Panc1 (cell line): Measurements from ENCODE around the gene RCN2.

ENCODE experiments used
- TF ChIP-seq, protein P1 (sequence below): fragments of 450-650 bp; IDR thresholded peaks from 2 replicates; pipeline ENCODE4 v1.5.1; 2017; ENCODE audit warnings: mild to moderate bottlenecking
- TF ChIP-seq, protein P2 (sequence below), 2 experiments: IDR thresholded peaks; 2 replicates each; pipeline ENCODE4 v1.6.1; 2011 to 2012; ENCODE audit warnings: low read depth in 2 of 2, control low read depth in 1 of 2, low read length in 1 of 2, mild to moderate bottlenecking in 1 of 2, moderate library complexity in 1 of 2; ENCODE audit not compliant: insufficient read depth in 1 of 2

DNA sequence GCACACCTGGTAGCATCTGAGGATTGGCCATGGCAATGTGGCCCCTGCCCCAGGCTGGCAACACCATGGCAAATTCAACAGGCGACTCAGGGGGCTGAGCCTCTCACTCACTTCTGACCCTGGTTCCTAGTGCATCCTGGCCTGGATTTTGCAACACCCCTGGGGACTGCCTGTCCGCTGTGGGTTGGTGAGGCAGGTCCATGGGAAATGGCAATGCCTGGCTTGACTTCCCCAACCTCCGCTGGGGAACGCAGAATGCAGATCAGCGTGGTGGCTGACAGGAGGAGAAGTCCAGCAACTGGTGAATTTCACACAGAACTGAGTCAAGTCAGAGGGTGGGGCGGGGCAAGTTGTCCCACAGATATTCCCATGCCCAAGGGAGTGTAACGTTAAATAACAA is 59.5 kb downstream of the RCN2 start:
- TF ChIP-seq, protein P1, sequence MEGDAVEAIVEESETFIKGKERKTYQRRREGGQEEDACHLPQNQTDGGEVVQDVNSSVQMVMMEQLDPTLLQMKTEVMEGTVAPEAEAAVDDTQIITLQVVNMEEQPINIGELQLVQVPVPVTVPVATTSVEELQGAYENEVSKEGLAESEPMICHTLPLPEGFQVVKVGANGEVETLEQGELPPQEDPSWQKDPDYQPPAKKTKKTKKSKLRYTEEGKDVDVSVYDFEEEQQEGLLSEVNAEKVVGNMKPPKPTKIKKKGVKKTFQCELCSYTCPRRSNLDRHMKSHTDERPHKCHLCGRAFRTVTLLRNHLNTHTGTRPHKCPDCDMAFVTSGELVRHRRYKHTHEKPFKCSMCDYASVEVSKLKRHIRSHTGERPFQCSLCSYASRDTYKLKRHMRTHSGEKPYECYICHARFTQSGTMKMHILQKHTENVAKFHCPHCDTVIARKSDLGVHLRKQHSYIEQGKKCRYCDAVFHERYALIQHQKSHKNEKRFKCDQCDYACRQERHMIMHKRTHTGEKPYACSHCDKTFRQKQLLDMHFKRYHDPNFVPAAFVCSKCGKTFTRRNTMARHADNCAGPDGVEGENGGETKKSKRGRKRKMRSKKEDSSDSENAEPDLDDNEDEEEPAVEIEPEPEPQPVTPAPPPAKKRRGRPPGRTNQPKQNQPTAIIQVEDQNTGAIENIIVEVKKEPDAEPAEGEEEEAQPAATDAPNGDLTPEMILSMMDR, result no peak
- TF ChIP-seq, protein P2, sequence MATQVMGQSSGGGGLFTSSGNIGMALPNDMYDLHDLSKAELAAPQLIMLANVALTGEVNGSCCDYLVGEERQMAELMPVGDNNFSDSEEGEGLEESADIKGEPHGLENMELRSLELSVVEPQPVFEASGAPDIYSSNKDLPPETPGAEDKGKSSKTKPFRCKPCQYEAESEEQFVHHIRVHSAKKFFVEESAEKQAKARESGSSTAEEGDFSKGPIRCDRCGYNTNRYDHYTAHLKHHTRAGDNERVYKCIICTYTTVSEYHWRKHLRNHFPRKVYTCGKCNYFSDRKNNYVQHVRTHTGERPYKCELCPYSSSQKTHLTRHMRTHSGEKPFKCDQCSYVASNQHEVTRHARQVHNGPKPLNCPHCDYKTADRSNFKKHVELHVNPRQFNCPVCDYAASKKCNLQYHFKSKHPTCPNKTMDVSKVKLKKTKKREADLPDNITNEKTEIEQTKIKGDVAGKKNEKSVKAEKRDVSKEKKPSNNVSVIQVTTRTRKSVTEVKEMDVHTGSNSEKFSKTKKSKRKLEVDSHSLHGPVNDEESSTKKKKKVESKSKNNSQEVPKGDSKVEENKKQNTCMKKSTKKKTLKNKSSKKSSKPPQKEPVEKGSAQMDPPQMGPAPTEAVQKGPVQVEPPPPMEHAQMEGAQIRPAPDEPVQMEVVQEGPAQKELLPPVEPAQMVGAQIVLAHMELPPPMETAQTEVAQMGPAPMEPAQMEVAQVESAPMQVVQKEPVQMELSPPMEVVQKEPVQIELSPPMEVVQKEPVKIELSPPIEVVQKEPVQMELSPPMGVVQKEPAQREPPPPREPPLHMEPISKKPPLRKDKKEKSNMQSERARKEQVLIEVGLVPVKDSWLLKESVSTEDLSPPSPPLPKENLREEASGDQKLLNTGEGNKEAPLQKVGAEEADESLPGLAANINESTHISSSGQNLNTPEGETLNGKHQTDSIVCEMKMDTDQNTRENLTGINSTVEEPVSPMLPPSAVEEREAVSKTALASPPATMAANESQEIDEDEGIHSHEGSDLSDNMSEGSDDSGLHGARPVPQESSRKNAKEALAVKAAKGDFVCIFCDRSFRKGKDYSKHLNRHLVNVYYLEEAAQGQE (IDR thresholded peaks at IDR 0.05; ENCODE audit: insufficient read depth in 1 of 2, low read depth in 2 of 2, low read length in 1 of 2), result no peak
